SU-DHL-6 (cell line): ENCODE results near the gene NRN1.

ENCODE experiments used
- CTCF ChIP-seq: fragments of 200-600 bp; sonication (generic); IDR thresholded peaks from one replicate; pipeline ENCODE4 v1.5.1; 2017; ENCODE audit warnings: antibody characterized with exemption, mild to moderate bottlenecking, low read length, moderate library complexity; ENCODE audit not compliant: insufficient read depth, poor library complexity, severe bottlenecking
- EZH2phosphoT487 ChIP-seq: fragments of 200-600 bp; sonication (generic), shearing (Covaris generic); conservative IDR thresholded peaks from 2 replicates; pipeline ENCODE4 v1.6.1; 2018; ENCODE audit warnings: mild to moderate bottlenecking, antibody characterized with exemption, low read length, moderate library complexity, mixed read lengths

- TF ChIP-seq CTCF, result no peak
- no peak for TF ChIP-seq EZH2phosphoT487
Measured at GRCh38 chr6:6033858-6034257, 27.1 kb upstream of the NRN1 start.
